UCSD-AML1 (cell line): ENCODE measurements around the gene ZNF674.

Experiments used
- DNase-seq: peaks from one replicate; lab custom pipeline; 2025; ENCODE audit not compliant: unreplicated experiment; lab: John Stamatoyannopoulos, UW

Gene ZNF674

DNA sequence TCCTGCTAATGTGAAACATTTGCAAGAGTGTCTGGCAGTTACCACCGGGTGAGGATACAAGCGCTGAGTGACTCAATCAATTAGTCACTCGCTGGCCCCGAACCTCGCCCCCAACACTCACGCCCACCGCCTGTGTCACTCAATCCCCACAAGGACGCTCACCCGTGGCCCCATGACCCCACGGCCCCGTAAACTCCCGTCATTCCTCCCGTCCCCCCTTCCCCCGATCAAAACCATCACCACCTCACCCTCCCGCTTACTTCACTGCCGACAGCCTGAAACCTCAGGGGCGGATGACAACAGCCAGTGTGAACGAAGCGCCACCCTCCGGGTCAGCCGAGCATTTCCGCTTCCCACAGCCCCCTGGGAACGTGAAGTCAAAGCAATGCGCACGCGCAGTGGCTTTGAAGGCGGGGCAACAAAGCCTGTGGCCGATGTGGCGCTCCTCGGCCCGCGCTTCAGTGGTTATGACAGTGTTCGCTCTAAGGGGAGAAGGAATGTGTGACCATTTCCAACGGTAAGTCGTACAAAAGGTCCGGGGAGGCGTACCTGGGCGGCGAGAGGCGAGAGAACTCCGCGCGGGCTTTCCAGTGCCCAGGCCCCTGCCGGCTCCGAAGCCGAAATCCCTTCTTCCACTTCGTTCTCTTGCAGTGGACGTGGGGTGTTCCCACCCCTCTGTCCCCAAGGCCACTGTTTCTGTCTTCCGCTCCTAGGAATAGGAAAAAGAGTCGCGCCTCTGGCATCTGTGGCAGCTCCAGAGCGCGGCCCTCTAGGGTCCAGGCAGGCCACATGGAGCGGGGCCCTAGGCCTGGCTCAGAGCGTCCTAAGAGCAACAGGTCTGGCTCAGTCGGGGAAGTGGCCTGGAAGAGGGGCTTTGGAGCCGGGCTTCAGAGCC lies at the start of gene ZNF674:
Gene ZNF674 (minus strand): TSS at position 311 of the 895 bp plus-strand sequence. CDS start 3,334 bp downstream, outside the sequence.
- peak; percentile 90 for DNase-seq

DNA sequence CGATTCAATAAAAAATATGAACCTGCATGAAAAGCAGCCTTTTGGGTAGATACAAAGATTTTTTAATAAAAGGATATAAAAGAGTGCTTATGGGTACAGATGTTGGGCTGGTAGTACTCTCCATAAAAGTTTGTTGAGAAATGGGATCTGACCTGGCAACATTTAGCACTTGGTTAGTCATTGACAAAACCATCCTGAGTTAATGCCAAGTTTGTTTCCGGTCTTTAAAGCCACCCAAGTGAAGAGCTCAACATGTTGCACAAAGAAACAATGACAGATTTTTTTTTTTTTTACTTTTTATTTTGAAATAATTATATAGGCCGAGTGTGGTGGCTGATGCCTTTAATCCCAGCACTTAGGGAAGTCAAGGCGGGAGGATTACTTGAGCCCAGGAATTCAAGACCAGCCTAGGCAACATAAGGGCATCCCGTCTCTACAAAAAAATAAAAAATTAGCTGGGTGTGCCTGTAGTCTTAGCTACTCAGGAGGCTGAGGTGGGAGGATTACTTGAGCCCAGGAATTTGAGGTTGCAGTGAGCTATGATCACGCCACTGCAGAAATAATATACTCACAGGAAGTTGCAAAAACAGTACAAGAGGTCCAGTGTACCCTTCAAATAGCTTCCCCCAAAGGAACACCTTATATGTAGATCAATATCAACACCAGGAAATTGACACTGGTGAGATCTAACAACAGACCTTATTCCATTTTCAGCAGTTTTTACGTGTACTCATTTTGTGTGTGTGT lies 44.9 kb upstream of the ZNF674 start:
- no peak for DNase-seq

DNA sequence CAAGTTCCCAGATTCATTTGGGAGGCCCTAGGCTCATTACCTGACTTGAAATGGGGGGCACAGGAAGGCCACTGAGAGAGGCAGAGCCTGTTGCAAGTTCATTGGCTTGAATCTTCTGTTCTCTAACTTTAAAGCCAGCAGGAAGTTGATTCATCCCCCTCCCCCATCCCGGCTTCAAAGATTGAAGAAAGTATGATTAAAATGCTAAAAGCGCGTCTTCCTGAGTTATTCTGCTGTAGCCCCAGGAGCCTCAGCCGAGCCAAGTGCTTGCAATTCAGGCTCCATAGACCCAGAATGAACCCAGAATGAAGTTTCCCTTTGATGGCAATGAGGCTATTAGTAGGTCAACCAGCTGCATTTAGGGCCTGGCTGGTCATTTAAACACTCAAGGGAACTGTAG lies 43.0 kb upstream of the ZNF674 start:
- no peak for DNase-seq

DNA sequence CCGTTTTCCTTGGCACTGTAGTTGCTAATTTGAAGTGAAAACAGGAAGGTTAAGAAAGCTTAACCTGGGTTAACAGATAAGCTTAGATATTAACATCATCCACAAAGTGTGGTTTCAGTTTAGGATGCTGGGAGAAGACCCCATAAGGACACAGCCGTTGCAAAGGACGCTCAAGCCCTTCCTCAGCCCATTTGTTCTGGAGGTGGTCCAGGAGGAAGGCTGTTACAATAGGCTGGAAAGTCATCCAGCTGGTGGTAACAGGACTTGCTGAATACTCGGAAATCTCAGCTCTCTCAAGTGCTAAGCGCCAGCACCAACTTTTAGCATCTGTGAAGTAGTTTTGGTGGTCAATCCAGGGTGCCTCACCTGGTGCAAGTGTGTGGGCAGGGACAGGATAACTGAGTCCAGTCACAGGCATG lies 42.5 kb upstream of the ZNF674 start:
- DNase-seq: no peak

DNA sequence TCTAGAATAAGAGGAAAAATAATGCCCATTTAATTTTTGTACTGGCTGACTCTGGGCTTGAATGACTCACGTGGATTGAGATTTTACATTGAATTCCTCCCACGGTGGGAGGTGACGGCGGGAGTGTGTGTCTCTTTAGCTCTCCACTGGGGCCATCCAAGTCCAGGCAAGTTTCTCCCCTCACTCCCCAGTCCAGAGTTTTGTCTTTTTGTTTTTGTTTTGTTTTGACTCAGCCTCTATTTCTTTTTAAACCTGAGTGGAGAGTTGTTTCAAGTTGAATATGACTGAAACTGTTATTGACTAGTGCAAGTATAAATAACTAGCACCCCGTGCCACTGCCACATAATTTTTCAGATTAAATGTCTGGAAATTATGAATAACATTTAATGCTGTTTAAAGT lies 41.9 kb upstream of the ZNF674 start:
- DNase-seq: no peak

DNA sequence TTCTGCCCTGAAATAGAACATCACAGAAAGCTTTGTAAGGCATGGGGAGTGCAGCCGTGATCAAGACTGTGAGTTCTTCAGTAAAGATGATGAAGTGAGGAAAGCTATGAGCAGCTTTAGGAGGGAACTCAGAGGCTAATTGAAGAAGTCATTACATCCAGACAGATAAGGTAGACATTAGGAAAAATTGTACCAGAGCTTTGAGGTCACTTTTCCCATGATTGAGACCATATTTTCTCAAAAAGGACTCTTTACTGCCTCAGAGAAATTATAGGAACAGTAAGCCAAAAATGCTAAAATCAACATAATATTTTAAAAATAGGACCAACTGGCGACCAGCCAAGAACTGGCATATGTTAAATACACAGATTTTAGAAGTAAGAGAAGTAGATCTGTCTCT lies 39.5 kb upstream of the ZNF674 start:
- no peak for DNase-seq

DNA sequence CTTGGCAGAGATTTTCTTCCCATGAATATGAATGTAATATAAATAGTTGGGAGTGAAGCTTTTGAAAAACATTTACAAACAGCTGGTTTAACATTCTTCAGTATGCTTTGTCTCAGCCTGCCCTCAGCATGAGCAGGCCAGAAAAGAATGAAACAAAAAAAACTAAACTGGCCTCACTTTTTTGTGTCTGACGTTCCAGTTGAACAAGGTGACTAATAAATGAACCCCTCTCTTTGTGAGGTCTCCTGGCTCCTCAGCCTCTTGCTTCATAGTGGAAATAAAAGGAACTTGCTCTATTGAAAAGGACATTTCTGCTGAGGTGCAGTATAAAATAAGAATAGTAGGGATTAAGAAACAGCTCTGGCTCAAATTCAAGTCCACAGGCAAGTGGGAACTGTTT lies 37.7 kb upstream of the ZNF674 start:
- no peak for DNase-seq

DNA sequence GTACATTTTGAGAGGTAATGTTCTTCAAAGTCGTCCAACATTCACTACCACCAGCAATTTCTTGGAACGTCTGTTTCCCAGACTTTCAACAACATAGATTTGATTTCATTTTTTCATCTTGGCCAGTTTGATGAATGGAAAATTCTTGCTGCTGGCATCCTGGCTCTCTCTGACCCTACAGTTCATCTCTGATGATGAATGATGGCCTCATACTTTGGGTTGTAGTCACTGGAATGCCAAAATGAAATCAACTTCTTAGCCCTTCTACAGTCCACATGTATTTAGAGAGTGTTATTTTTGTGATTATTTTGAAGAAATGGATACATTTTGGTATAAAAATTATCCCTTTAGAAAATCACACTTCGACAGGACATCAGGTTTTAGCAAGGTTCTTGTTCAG lies 37.1 kb upstream of the ZNF674 start:
- no peak for DNase-seq

DNA sequence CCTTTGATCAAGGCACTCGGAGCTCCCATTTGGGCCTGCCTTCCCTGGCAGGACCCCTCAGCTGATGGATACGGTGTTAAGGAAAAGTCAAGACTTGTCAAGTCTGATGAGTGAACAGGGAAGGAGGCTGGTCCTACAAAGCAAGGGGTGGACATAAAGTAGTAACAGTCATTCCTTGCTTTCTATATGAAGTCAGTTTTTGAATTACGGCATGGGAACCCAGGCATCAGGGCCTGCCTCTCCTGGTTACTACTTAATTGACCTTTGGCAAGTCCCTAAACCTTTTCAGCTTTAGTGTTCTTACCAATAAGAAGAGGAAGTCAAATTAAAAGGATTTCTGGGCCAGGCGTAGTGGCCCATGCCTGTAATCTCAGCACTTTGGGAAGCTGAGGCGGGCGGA lies 35.4 kb upstream of the ZNF674 start:
- no peak for DNase-seq

DNA sequence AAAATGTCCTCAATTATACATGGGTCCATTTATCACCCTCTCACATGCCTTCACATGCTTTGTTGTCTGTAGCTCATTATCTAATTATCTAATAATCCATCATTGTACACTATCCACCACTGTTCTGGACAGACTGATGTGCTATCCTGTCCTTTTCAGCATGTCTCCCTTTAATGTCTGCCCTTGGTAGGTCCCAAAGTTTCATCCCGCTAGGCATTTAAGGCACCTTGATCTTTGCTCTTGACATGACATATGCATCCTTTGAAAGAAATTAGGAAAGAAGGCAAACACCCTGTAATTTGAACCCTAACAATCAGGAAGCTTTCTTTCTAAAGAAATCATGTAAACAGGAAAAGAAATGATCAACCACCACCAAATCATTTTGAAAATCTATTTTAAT lies 34.0 kb upstream of the ZNF674 start:
- no peak for DNase-seq

DNA sequence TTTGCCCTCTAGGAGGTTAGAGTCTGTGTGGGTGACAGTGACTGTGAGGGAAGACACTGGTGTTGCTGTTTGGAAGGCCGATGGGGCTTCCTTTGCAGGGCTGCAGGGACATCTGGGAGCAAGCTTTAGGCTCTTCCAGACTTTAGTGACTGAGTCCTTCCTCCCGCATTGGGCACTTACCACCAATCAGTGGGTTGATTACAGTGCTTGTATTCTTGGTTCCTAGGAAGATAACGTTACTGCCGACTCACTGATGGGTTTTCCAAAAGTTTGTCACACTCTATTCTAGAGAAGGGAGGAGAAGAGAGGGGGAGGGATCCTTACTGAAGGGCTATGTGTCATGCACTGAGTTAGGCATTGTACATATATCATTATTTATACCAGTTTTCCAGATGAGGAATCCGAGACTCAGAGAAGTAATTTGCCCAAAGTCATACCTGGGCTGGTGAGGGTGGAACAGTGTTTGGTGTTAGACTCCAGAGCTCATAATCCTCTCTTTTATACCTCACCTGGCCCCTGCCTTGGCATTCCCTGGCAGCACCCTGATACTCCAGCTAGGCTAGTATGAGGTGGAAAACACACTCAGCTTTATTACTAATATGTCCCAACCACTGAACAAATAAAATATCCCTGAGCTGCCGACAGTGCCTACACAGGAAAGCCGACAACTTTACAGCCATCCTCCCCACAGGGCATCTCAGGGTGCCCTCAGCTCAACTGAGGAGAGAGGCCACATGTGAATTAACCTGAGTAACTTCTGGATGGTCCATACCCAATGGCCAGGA lies 32.2 kb upstream of the ZNF674 start:
- no peak for DNase-seq

DNA sequence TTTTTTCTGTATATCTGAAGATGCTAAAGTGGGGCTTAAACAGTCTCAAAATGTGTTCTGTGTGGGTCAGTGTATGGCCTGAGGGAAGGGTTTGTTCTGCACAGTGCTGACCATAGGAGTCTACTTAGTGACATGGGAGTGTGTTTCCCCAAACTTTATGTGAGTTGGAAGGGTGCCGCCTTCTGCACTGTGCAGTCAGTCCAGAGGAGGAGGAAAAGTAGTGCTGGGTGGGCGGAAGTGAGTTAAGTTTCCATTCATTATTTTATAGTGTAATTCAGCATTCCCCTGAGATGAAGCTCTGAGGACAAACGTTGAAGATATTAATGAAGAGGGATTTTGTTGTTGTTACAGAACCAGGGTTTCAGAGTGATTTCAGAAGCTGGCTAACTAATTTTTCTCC lies 31.2 kb upstream of the ZNF674 start:
- no peak for DNase-seq

DNA sequence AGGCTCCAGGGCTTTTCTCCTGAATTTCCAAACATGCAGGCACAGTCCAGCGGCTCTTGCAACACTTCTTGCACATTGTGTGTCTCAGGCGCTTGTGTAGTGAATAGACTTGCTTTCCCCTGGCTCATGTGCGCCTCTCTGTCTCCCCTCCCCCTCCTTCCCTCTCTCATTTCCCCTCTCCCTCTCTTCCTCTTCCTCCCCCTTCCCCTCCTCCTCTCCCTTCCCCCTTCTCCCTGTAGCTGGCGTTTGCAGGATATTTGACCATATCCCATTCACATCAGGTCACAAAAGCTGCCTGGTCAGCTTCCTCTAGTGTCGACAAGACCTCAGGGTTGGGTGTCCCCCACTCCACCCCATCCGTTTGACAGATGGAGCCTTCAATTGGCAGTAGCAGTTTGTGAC lies 30.8 kb upstream of the ZNF674 start:
- DNase-seq: peak; percentile 25

DNA sequence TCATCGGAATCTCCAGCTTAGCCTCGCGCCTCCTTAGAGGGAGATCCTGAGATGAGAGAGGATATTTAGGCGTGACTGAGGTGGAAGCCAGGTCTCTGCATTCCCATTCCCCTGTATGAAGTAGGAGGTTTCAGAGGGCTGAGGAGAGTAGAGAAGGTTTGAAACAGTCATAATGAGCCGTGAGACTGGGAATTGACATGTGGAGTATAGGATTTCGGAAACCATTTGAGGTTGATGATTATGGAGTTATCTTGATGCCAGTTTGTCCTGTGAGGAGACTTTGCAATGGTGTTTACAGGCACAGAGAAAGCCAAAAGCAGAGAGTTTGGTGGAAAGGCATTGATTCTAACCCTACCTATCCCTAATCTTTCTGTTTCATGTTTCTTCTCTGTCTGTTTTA lies 30.4 kb upstream of the ZNF674 start:
- DNase-seq: no peak

DNA sequence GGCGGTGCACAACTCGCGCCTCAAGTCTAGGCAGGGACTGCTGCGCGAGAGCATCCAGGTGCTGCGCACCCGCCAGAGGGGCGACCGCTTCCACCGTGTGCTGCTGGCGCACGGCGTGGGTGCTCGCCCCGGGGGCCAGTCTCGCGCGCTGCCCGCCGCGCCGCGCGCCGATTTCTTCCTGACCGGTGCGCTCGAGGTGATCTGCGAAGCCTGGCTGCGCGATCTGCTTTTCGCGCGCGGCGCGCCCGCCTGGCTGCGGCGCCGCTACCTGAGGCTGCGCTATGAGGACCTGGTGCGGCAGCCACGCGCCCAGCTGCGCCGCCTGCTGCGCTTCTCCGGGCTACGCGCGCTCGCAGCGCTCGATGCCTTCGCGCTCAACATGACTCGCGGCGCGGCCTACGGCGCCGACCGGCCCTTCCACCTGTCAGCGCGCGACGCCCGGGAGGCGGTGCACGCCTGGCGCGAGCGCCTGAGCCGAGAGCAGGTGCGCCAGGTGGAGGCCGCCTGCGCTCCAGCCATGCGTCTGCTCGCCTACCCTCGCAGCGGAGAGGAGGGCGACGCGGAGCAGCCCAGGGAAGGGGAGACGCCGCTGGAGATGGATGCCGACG lies 29.7 kb upstream of the ZNF674 start:
- peak; percentile 49 for DNase-seq

DNA sequence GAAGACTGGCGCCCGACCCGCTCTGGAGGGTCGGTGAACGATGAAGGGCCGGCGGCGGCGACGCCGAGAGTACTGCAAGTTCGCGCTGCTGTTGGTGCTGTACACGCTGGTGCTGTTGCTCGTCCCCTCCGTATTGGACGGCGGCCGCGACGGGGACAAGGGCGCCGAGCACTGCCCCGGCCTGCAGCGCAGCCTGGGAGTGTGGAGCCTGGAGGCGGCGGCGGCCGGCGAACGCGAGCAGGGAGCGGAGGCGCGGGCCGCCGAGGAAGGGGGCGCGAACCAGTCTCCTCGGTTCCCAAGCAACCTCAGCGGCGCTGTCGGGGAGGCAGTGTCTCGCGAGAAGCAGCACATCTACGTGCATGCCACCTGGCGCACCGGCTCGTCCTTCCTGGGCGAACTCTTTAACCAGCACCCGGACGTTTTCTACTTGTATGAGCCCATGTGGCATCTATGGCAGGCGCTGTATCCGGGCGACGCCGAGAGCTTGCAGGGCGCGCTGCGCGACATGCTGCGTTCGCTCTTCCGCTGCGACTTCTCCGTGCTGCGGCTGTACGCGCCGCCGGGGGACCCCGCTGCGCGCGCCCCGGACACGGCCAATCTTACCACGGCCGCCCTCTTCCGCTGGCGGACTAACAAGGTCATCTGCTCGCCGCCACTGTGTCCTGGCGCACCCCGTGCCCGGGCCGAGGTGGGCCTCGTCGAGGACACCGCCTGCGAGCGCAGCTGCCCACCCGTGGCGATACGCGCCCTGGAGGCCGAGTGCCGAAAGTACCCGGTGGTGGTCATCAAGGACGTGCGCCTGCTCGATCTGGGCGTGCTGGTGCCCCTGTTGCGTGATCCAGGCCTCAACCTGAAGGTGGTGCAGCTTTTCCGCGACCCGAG lies 28.9 kb upstream of the ZNF674 start:
- DNase-seq: peak; percentile 65

DNA sequence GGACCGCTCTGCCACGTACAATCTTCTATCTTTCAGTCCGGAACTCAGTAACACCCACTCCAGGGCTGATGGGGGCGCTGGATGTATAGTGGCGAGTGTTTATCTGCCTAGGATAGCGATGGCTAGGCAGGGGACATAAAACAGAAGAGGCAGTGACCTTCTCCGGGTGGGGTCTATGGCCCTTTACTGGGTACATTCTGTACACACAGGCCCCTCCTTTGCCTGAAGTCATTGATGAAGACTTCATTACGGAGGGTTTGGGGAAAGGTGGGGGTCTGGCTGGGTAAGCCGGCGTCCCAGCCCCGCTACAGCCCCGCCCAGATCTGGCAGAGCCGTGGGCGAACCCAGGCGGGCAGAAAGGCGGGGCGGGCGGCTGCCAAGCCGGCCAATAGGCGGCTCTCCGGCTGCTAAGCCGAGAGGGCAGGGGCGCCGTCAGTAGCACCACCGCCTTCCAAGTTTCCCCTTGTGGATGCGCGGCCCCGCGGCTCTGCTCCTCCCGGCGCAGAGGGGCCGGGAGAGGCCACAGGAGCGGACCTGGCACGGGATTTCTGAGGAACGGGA lies 28.2 kb upstream of the ZNF674 start, which contains the start of gene CHST7:
Gene CHST7 (plus strand): TSS at position 435 of the 561 bp plus-strand sequence. CDS start 167 bp downstream, outside the sequence.
- DNase-seq: peak; percentile 78

DNA sequence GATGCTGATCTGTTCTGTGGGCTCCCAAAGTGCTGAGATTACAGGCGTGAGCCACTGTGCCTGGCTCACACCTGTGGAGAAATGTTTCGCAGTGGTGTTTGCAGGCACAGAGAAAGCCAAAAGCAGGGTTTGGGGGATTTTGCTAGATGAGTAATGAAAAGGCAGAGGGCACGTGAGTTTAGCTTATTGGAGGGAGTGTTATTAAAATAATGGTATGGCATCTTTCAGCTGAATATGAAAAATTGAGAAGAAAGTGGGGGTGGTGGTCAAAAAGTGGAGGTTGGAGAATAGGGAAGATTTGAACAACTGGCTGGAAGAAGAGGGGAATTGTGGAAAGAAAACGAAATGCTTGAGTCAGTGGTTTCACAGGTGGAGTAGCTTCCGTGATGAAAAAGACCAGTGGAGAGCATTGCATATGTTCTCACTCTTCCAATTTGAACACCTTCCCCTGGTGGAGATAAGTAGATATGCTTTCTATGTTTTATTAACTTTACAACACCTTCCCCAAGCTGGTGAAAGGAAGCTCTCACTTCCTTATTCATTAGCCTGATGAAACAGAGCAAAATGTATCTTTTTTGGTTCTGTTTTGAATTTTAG lies 27.2 kb upstream of the ZNF674 start:
- DNase-seq: no peak
